Trophoblast cell (in vitro differentiated cells and primary cell): Measurements from ENCODE around the gene LRRTM4.

Source experiments
- DNase-seq, 2 donors: peaks; one replicate each; pipeline ENCODE4 v3.0.0-alpha.2; 2016
- H2AFZ ChIP-seq: 2 replicates; pipeline ENCODE4 v1.6.1; 2013; ENCODE audit warnings: low read length, moderate library complexity, mild to moderate bottlenecking; ENCODE audit not compliant: insufficient read depth, poor library complexity
- H2AK5ac ChIP-seq: 2 replicates; pipeline ENCODE4 v1.6.1; 2013; ENCODE audit warnings: mild to moderate bottlenecking, low read length
- H2BK120ac ChIP-seq: 2 replicates; pipeline ENCODE4 v1.6.1; 2013; ENCODE audit warnings: low read length, mild to moderate bottlenecking, moderate library complexity; ENCODE audit not compliant: insufficient read depth, poor library complexity
- H2BK12ac ChIP-seq: 2 replicates; pipeline ENCODE4 v1.6.1; 2013; ENCODE audit warnings: mild to moderate bottlenecking, low read length, moderate library complexity
- H2BK5ac ChIP-seq: 2 replicates; pipeline ENCODE4 v1.6.1; 2013; ENCODE audit warnings: low read length, low read depth, moderate library complexity, mild to moderate bottlenecking; ENCODE audit not compliant: poor library complexity
- H3K14ac ChIP-seq: 2 replicates; pipeline ENCODE4 v1.6.1; 2013; ENCODE audit warnings: mild to moderate bottlenecking, low read length
- H3K18ac ChIP-seq: 2 replicates; pipeline ENCODE4 v1.6.1; 2013; ENCODE audit warnings: mild to moderate bottlenecking, low read length
- H3K23ac ChIP-seq: 2 replicates; pipeline ENCODE4 v1.6.1; 2013; ENCODE audit warnings: low read length
- H3K27ac ChIP-seq: 2 replicates; pipeline ENCODE4 v1.5.1; 2013; ENCODE audit warnings: low read depth, mild to moderate bottlenecking, inconsistent platforms, low read length, moderate library complexity
- H3K27me3 ChIP-seq: 2 replicates; pipeline ENCODE4 v1.6.1; 2013; ENCODE audit warnings: inconsistent platforms, mild to moderate bottlenecking, low read length, moderate library complexity; ENCODE audit not compliant: insufficient read depth
- H3K36me3 ChIP-seq, 2 experiments: 1 replicate in 1 of 2; 2 replicates in 1 of 2; pipeline ENCODE4 v1.6.1; 2013; ENCODE audit warnings: low read length in 2 of 2, mild to moderate bottlenecking in 2 of 2, moderate library complexity in 1 of 2; ENCODE audit not compliant: insufficient read depth in 2 of 2, control insufficient read depth in 1 of 2
- H3K4ac ChIP-seq: 2 replicates; pipeline ENCODE4 v1.6.1; 2013; ENCODE audit warnings: low read depth, mild to moderate bottlenecking, low read length, moderate library complexity
- H3K4me1 ChIP-seq, 2 experiments: 1 replicate in 1 of 2; 2 replicates in 1 of 2; pipeline ENCODE4 v1.6.1; 2013; ENCODE audit warnings: low read length in 2 of 2, mild to moderate bottlenecking in 2 of 2, moderate library complexity in 1 of 2; ENCODE audit not compliant: insufficient read depth in 2 of 2, control insufficient read depth in 1 of 2
- H3K4me2 ChIP-seq: 2 replicates; pipeline ENCODE4 v1.6.1; 2013; ENCODE audit warnings: inconsistent platforms, mild to moderate bottlenecking, low read length, moderate library complexity
- H3K4me3 ChIP-seq: 2 replicates; pipeline ENCODE4 v1.5.1; 2013; ENCODE audit warnings: mild to moderate bottlenecking, low read depth, low read length, inconsistent platforms
- H3K79me1 ChIP-seq: one replicate; pipeline ENCODE4 v1.6.1; 2013; ENCODE audit warnings: low read length
- H3K79me2 ChIP-seq: 2 replicates; pipeline ENCODE4 v1.6.1; 2013; ENCODE audit warnings: low read length, mild to moderate bottlenecking; ENCODE audit not compliant: control insufficient read depth, insufficient read depth, poor library complexity
- H3K9ac ChIP-seq: 2 replicates; pipeline ENCODE4 v1.6.1; 2013; ENCODE audit warnings: mild to moderate bottlenecking, low read length
- H3K9me3 ChIP-seq: 2 replicates; pipeline ENCODE4 v1.6.1; 2013; ENCODE audit warnings: low read depth, mild to moderate bottlenecking, control low read depth, inconsistent platforms, low read length; ENCODE audit not compliant: insufficient read depth
- H4K12ac ChIP-seq: 2 replicates; pipeline ENCODE4 v1.6.1; 2013; ENCODE audit warnings: low read depth, mild to moderate bottlenecking, low read length, moderate library complexity
- H4K8ac ChIP-seq: 2 replicates; pipeline ENCODE4 v1.6.1; 2013; ENCODE audit warnings: low read depth, mild to moderate bottlenecking, low read length, moderate library complexity
- H4K91ac ChIP-seq: one replicate; pipeline ENCODE4 v1.6.1; 2013; ENCODE audit warnings: low read depth, mild to moderate bottlenecking, low read length, moderate library complexity
- WGBS: extraction: QIAGEN DNeasy Blood & Tissue Kit; methylation state at CpG from one replicate; pipeline ENCODE4 v1.1.7; 2013; ENCODE audit warnings: missing lambda C conversion rate; ENCODE audit not compliant: insufficient read length, insufficient coverage; ENCODE audit errors: extremely low coverage; 5-methylcytosine and 5-hydroxymethylcytosine counted together

Gene LRRTM4

DNA sequence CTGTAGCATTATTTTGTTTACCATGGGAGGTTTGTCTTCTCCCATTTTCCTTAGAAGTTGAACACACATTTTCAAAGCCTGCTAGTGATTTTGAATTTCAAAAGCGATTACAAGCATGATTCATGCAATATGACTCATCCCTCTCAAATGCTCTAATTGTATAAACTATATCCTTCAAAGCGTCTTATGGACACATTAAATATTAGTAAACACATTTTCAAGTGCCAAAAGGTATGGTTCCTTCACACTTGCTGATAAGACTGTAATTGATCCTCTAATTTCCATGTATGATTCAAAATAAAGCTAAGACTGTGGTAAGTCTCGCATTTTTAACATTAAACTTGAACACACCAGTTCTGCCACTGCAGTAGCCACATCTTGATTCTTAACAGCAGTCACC is 512.9 kb downstream of the LRRTM4 start:
- peak in 1 of 2 donors; percentile 10 for DNase-seq
- Histone ChIP-seq H3K9me3 (no peaks in the 10 kb centered on the region), H3K27ac (no peak overlapping the region), H2BK120ac (no peak overlapping the region), H3K4me1 (no peaks in the 10 kb centered on the region), H2AK5ac (no peak overlapping the region), H4K8ac (no peak overlapping the region), H3K27me3 (no peaks in the 10 kb centered on the region), H3K9ac (no peak overlapping the region), H3K14ac (no peak overlapping the region), H2BK12ac (no peak overlapping the region), H3K79me2 (no peaks in the 10 kb centered on the region), H4K91ac (no peak overlapping the region), H4K12ac (no peak overlapping the region), H3K4me3 (no peak overlapping the region), H2AFZ (no peak overlapping the region), H2BK5ac (no peak overlapping the region), H3K18ac (no peak overlapping the region), H3K4ac (no peak overlapping the region), H3K4me2 (no peak overlapping the region), H3K36me3 (no peaks in the 10 kb centered on the region), H3K79me1 (no peaks in the 10 kb centered on the region), H3K23ac (no peak overlapping the region)
- no CpG with 5 or more reads among the region's 3 CpGs for WGBS

- H4K91ac ChIP-seq: no peak overlapping the region
- no peaks in the 10 kb centered on the region for H3K4me1 ChIP-seq
- no CpG with 5 or more reads among the region's 1 CpG for WGBS
- no peak overlapping the region for H2AK5ac ChIP-seq
- no peak overlapping the region for H3K27ac ChIP-seq
- no peak overlapping the region for H3K14ac ChIP-seq
- no peaks in the 10 kb centered on the region for H3K27me3 ChIP-seq
- no peak overlapping the region for H3K9ac ChIP-seq
- no peak overlapping the region for H3K4me2 ChIP-seq
- H4K12ac ChIP-seq: no peak overlapping the region
- no peak overlapping the region for H2BK120ac ChIP-seq
- DNase-seq: no peak
- no peak overlapping the region for H3K18ac ChIP-seq
- H2BK12ac ChIP-seq: no peak overlapping the region
- H2BK5ac ChIP-seq: no peak overlapping the region
- peaks cover 0 to 1% of the 10 kb centered on the region in 2 experiments for H3K36me3 ChIP-seq
- H3K9me3 ChIP-seq: no peaks in the 10 kb centered on the region
- no peak overlapping the region for H3K4ac ChIP-seq
- no peaks in the 10 kb centered on the region for H3K79me2 ChIP-seq
- H3K4me3 ChIP-seq: no peak overlapping the region
- H3K79me1 ChIP-seq: no peaks in the 10 kb centered on the region
- H2AFZ ChIP-seq: no peak overlapping the region
- H4K8ac ChIP-seq: no peak overlapping the region
- no peak overlapping the region for H3K23ac ChIP-seq
Measured at GRCh38 chr2:77008853-77009252, 513.3 kb downstream of the LRRTM4 start.

GRCh38 chr2:77007686-77008085 is 514.5 kb downstream of the LRRTM4 start:
- Histone ChIP-seq H3K23ac (no peak overlapping the region), H3K14ac (no peak overlapping the region), H3K27ac (no peak overlapping the region), H4K91ac (no peak overlapping the region), H3K4ac (no peak overlapping the region), H2BK120ac (no peak overlapping the region), H4K12ac (no peak overlapping the region), H3K27me3 (no peaks in the 10 kb centered on the region), H3K79me1 (no peaks in the 10 kb centered on the region), H3K9ac (no peak overlapping the region), H4K8ac (no peak overlapping the region), H3K4me3 (no peak overlapping the region), H3K4me1 (no peaks in the 10 kb centered on the region), H3K18ac (no peak overlapping the region), H3K36me3 (peaks cover 0 to 1% of the 10 kb centered on the region in 2 experiments), H3K4me2 (no peak overlapping the region), H2BK5ac (no peak overlapping the region), H2AFZ (no peak overlapping the region), H3K9me3 (no peaks in the 10 kb centered on the region), H2AK5ac (no peak overlapping the region), H3K79me2 (no peaks in the 10 kb centered on the region), H2BK12ac (no peak overlapping the region)
- DNase-seq: no peak
- no CpG with 5 or more reads among the region's 2 CpGs for WGBS

DNA sequence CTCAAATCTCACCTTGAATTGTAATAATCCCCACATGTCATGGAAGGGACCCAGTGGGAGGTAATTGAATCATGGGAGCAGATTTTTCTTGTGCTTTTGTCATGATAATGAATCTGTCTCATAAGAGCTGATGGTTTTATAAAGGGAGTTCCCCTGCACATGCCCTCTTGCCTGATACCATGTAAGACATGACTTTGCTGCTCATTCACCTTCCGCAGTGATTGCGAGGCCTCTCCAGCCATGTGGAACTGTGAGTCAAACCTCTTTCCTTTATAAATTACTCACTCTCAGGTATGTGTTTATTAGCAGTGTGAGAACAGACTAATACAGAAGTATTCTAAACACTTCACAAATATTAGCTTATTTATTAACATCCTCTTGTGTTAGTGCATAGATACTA is 516.7 kb downstream of the LRRTM4 start:
- DNase-seq: no peak
- Histone ChIP-seq H3K79me2 (no peaks in the 10 kb centered on the region), H2AK5ac (no peak overlapping the region), H3K79me1 (no peaks in the 10 kb centered on the region), H2AFZ (no peak overlapping the region), H2BK5ac (no peak overlapping the region), H3K4me1 (no peaks in the 10 kb centered on the region), H3K23ac (no peak overlapping the region), H3K18ac (no peak overlapping the region), H2BK12ac (no peak overlapping the region), H4K8ac (no peak overlapping the region), H3K9me3 (no peaks in the 10 kb centered on the region), H3K27ac (no peak overlapping the region), H4K12ac (no peak overlapping the region), H2BK120ac (no peak overlapping the region), H3K14ac (no peak overlapping the region), H3K4me2 (no peak overlapping the region), H3K4ac (no peak overlapping the region), H3K4me3 (no peak overlapping the region), H3K27me3 (no peaks in the 10 kb centered on the region), H3K9ac (no peak overlapping the region), H4K91ac (no peak overlapping the region), H3K36me3 (peaks cover 0 to 1% of the 10 kb centered on the region in 2 experiments)
- WGBS: no CpG with 5 or more reads among the region's 2 CpGs
